Hepatocyte (in vitro differentiated cells): ENCODE results near the gene SLC25A13. TPM values are rescaled to one million over a fixed set of nuclear protein-coding genes. Genes with fewer than 3 reads are reported as not detected.
A peak's percentile ranks its signal among the peaks of the same experiment; 100 is the strongest.

Experiments used
- DNase-seq: peaks from one replicate; pipeline ENCODE4 v3.0.0-alpha.2; 2016; ENCODE audit warnings: low spot score
- H2AFZ ChIP-seq: fragments of 200-600 bp; sonication (generic); 2 replicates; pipeline ENCODE4 v1.6.0; 2016; ENCODE audit warnings: antibody characterized with exemption, mild to moderate bottlenecking
- H3K27ac ChIP-seq: fragments of 200-600 bp; sonication (generic); 2 replicates; pipeline ENCODE4 v1.5.1; 2016; ENCODE audit warnings: mild to moderate bottlenecking
- H3K27me3 ChIP-seq: fragments of 200-600 bp; sonication (generic); 2 replicates; pipeline ENCODE4 v1.6.1; 2016
- H3K36me3 ChIP-seq: fragments of 200-600 bp; sonication (generic); replicated peaks from 2 replicates; pipeline ENCODE4 v1.5.1; 2016; ENCODE audit warnings: low read depth; ENCODE audit not compliant: insufficient read depth
- H3K4me1 ChIP-seq: fragments of 200-600 bp; sonication (generic); 2 replicates; pipeline ENCODE4 v1.5.1; 2016; ENCODE audit warnings: mild to moderate bottlenecking, moderate library complexity; ENCODE audit not compliant: insufficient read depth
- H3K4me2 ChIP-seq: fragments of 200-600 bp; sonication (generic); 2 replicates; pipeline ENCODE4 v1.6.0; 2016
- H3K4me3 ChIP-seq: fragments of 200-600 bp; sonication (generic); 2 replicates; pipeline ENCODE4 v1.5.1; 2016; ENCODE audit warnings: mild to moderate bottlenecking
- H3K79me2 ChIP-seq: fragments of 200-600 bp; sonication (generic); 2 replicates; pipeline ENCODE4 v1.6.0; 2017; ENCODE audit warnings: mild to moderate bottlenecking
- H3K9me2 ChIP-seq: fragments of 200-600 bp; sonication (generic); replicated peaks from 2 replicates; pipeline ENCODE4 v1.6.0; 2017; ENCODE audit warnings: mild to moderate bottlenecking; ENCODE audit not compliant: insufficient read depth
- H3K9me3 ChIP-seq: fragments of 200-600 bp; sonication (generic); 2 replicates; pipeline ENCODE4 v1.5.1; 2016; ENCODE audit warnings: low read depth, mild to moderate bottlenecking
- H4K20me1 ChIP-seq: fragments of 200-600 bp; sonication (generic); 2 replicates; pipeline ENCODE4 v1.6.0; 2016; ENCODE audit warnings: mild to moderate bottlenecking; ENCODE audit not compliant: insufficient read depth, poor library complexity, severe bottlenecking
- CTCF ChIP-seq: fragments of 200-600 bp; sonication (generic); IDR thresholded peaks from 2 replicates; pipeline ENCODE4 v1.5.1; 2016; ENCODE audit warnings: antibody characterized with exemption, mild to moderate bottlenecking; ENCODE audit not compliant: poor library complexity
- EZH2 ChIP-seq: fragments of 200-600 bp; sonication (generic); IDR thresholded peaks from 2 replicates; pipeline ENCODE4 v1.6.1; 2016; ENCODE audit warnings: antibody characterized with exemption, mild to moderate bottlenecking, borderline replicate concordance
- EZH2phosphoT487 ChIP-seq: fragments of 200-600 bp; sonication (generic); IDR thresholded peaks from one replicate; pipeline ENCODE4 v1.6.1; 2018; ENCODE audit warnings: antibody characterized with exemption, mild to moderate bottlenecking, low read depth, moderate library complexity; ENCODE audit not compliant: unreplicated experiment, severe bottlenecking
- WGBS: methylation state at CpG from one replicate; pipeline ENCODE4 v1.1.6; 2016; ENCODE audit warnings: low lambda C conversion rate; ENCODE audit errors: missing lambda C conversion rate; 5-methylcytosine and 5-hydroxymethylcytosine counted together
- polyA plus RNA-seq: library from polyadenylated mRNA; unstranded; fragments of >200 nt; fragmentation: Nextera tagmentation; extraction: Ambion mirVana; gene quantifications from 2 replicates; pipeline ENCODE4 v1.2.1, GENCODE V29; 2016
- total RNA-seq: library from RNA; depleted of rRNA; stranded (reverse); fragments of >200 nt; gene quantifications from 2 replicates; pipeline ENCODE4 v1.2.3, GENCODE V29; 2014

Gene SLC25A13
- total and polyA plus RNA-seq, 2 experiments from 2014 or later, result 37.5 to 55.1 TPM

- Histone ChIP-seq H3K4me1 (peaks cover 8% of the 10 kb centered on the region), H3K27me3 (no peaks in the 10 kb centered on the region), H3K79me2 (no peaks in the 10 kb centered on the region), H2AFZ (no peak overlapping the region), H3K9me2 (no peaks in the 10 kb centered on the region), H3K27ac (peak overlapping the region; percentile 62), H3K36me3 (no peaks in the 10 kb centered on the region), H3K9me3 (no peaks in the 10 kb centered on the region), H3K4me3 (no peak overlapping the region), H3K4me2 (no peak overlapping the region), H4K20me1 (no peaks in the 10 kb centered on the region)
- peak; percentile 48 for DNase-seq
- WGBS, result 65% methylated on average over 13 of the region's 13 CpGs
- TF ChIP-seq CTCF (no peak), EZH2phosphoT487 (no peak), EZH2 (no peak)
These were observed 203.4 kb downstream of the SLC25A13 start for GRCh38 chr7:96118449-96119001.

GRCh38 chr7:96116173-96116572, 205.7 kb downstream of the SLC25A13 start:
- Histone ChIP-seq H3K79me2 (no peaks in the 10 kb centered on the region), H3K9me3 (no peaks in the 10 kb centered on the region), H3K27ac (peak overlapping the region; percentile 69), H3K4me2 (peak overlapping the region; percentile 32), H4K20me1 (no peaks in the 10 kb centered on the region), H3K27me3 (no peaks in the 10 kb centered on the region), H3K36me3 (no peaks in the 10 kb centered on the region), H2AFZ (no peak overlapping the region), H3K4me3 (no peak overlapping the region), H3K9me2 (no peaks in the 10 kb centered on the region), H3K4me1 (peaks cover 8% of the 10 kb centered on the region)
- 55% methylated on average over 7 of the region's 7 CpGs for WGBS
- DNase-seq, result no peak
- TF ChIP-seq EZH2 (no peak), EZH2phosphoT487 (no peak), CTCF (no peak)

GRCh38 chr7:96114190-96114589, 207.7 kb downstream of the SLC25A13 start:
- H2AFZ ChIP-seq, result no peak overlapping the region
- no peak overlapping the region for H3K4me3 ChIP-seq
- WGBS, result 95% methylated on average over 7 of the region's 7 CpGs
- DNase-seq, result no peak
- no peaks in the 10 kb centered on the region for H3K9me2 ChIP-seq
- no peaks in the 10 kb centered on the region for H3K9me3 ChIP-seq
- H3K79me2 ChIP-seq, result no peaks in the 10 kb centered on the region
- peaks cover 6% of the 10 kb centered on the region for H3K4me1 ChIP-seq
- H4K20me1 ChIP-seq, result no peaks in the 10 kb centered on the region
- H3K27me3 ChIP-seq, result no peaks in the 10 kb centered on the region
- no peak overlapping the region for H3K4me2 ChIP-seq
- H3K27ac ChIP-seq, result peak overlapping the region; percentile 52
- H3K36me3 ChIP-seq, result no peaks in the 10 kb centered on the region
- TF ChIP-seq EZH2phosphoT487, result no peak
- TF ChIP-seq CTCF, result no peak
- no peak for TF ChIP-seq EZH2

GRCh38 chr7:96111405-96111804, 210.5 kb downstream of the SLC25A13 start:
- no peaks in the 10 kb centered on the region for H3K79me2 ChIP-seq

More at GRCh38 chr7:96111405-96111804, 210.5 kb downstream of the SLC25A13 start:
- DNase-seq, result no peak
- H3K4me3 ChIP-seq, result no peak overlapping the region
- H3K9me2 ChIP-seq, result no peaks in the 10 kb centered on the region
- H3K4me2 ChIP-seq, result no peak overlapping the region
- H3K27ac ChIP-seq, result no peak overlapping the region
- no peaks in the 10 kb centered on the region for H3K27me3 ChIP-seq
- H3K4me1 ChIP-seq, result no peaks in the 10 kb centered on the region
- no peaks in the 10 kb centered on the region for H3K9me3 ChIP-seq
- H3K36me3 ChIP-seq, result no peaks in the 10 kb centered on the region
- TF ChIP-seq EZH2 (no peak), EZH2phosphoT487 (no peak), CTCF (no peak)
- no peaks in the 10 kb centered on the region for H4K20me1 ChIP-seq
- H2AFZ ChIP-seq, result no peak overlapping the region
